ENCODE measurements around the gene PLEKHG4B. TPM values are rescaled to one million over a fixed set of nuclear protein-coding genes. Genes with fewer than 3 reads are reported as not detected.
A peak's percentile ranks its signal among the peaks of the same experiment; 100 is the strongest.

The PLEKHG4B gene
- total RNA-seq, 4 donors from 2014 or later: 0.18 to 2.5 (median 0.19) TPM; not detected in 1

GRCh38 chr5:191036-191948 lies 99.3 kb downstream of the PLEKHG4B start, which contains the start of gene LRRC14B:
TSS of gene LRRC14B (plus strand) at chr5:191495. CDS start at chr5:191539, 44 bp downstream.
- TF ChIP-seq POLR2A (IDR thresholded peaks at IDR 0.05) (no peak), CTCF (IDR thresholded peaks at IDR 0.05) (no peak)
- DNase-seq: peak in 2 of 3 donors; percentile 49 to 53
- Histone ChIP-seq H3K27ac (peak within 1 kb of the TSS in 2 of 4 donors; percentile 1 to 11), H3K36me3 (no peaks in the 10 kb centered on the region), H3K27me3 (no peaks in the 10 kb centered on the region), H3K4me3 (peak within 1 kb of the TSS in 1 of 4 donors; percentile 33), H3K9me3 (no peaks in the 10 kb centered on the region), H3K4me1 (peaks cover 0 to 17% (median 3%) of the 10 kb centered on the region in 4 donors)

GRCh38 chr5:191949-192690 lies 100.2 kb downstream of the PLEKHG4B start:
- Histone ChIP-seq H3K4me1 (peaks cover 0 to 17% (median 3%) of the 10 kb centered on the region in 4 donors), H3K27ac (no peak overlapping the region), H3K4me3 (no peak overlapping the region), H3K9me3 (no peaks in the 10 kb centered on the region), H3K27me3 (no peaks in the 10 kb centered on the region), H3K36me3 (no peaks in the 10 kb centered on the region)
- peak in 1 of 3 donors; percentile 16 for DNase-seq
- TF ChIP-seq POLR2A (IDR thresholded peaks at IDR 0.05) (no peak), CTCF (IDR thresholded peaks at IDR 0.05) (no peak)

- peaks cover 0 to 17% (median 3%) of the 10 kb centered on the region in 4 donors for H3K4me1 ChIP-seq
- H3K36me3 ChIP-seq: no peaks in the 10 kb centered on the region
- no peak for DNase-seq
- no peaks in the 10 kb centered on the region for H3K9me3 ChIP-seq
- H3K4me3 ChIP-seq: no peak overlapping the region
- TF ChIP-seq POLR2A (IDR thresholded peaks at IDR 0.05): no peak
- no peak for TF ChIP-seq CTCF (IDR thresholded peaks at IDR 0.05)
- H3K27ac ChIP-seq: no peak overlapping the region
- no peaks in the 10 kb centered on the region for H3K27me3 ChIP-seq
Measured at GRCh38 chr5:192691-192969, 100.7 kb downstream of the PLEKHG4B start.

- peak in 1 of 3 donors; percentile 39 for DNase-seq
Measured at GRCh38 chr5:192970-193831, 101.2 kb downstream of the PLEKHG4B start.

More at GRCh38 chr5:192970-193831, 101.2 kb downstream of the PLEKHG4B start:
- Histone ChIP-seq H3K4me1 (peaks cover 0 to 15% (median 3%) of the 10 kb centered on the region in 4 donors), H3K27me3 (no peaks in the 10 kb centered on the region), H3K27ac (no peak overlapping the region), H3K9me3 (no peaks in the 10 kb centered on the region), H3K36me3 (no peaks in the 10 kb centered on the region), H3K4me3 (no peak overlapping the region)
- TF ChIP-seq POLR2A (IDR thresholded peaks at IDR 0.05) (no peak), CTCF (IDR thresholded peaks at IDR 0.05) (no peak)
